ENCODE results near the gene CORO2B.

Gene CORO2B

GRCh38 chr15:68623301-68623892 lies 44.6 kb downstream of the CORO2B start:
- DNase-seq (ENCODE audit: insufficient read length, low spot score) (no peak), FAIRE-seq (no peak)

GRCh38 chr15:68625853-68626252 lies 47.1 kb downstream of the CORO2B start:
- no peak for FAIRE-seq
- DNase-seq (ENCODE audit: insufficient read length, low spot score) = no peak

DNA sequence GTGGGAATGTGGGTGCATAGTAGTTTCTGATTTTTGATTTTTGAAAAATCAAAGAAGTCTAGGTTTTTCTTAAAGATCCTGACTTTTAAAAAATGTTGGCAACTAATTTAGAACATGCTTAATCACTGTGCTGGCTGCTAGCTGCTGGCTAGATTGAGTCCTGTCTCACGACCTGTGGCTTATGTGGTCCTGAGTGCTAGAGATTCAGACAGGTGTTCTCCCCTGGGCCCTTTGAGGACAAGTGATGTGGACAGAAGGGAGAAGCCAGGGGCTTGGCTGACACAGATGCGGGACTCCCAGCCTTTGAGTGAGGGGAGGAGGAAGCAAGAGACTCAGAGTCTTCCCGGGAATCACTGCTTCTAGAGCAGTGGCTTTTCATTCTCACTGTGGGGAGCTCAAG lies 47.5 kb downstream of the CORO2B start:
- FAIRE-seq (no peak), DNase-seq (ENCODE audit: insufficient read length, low spot score) (no peak)

- FAIRE-seq (no peak), DNase-seq (ENCODE audit: insufficient read length, low spot score) (no peak)
Observed at GRCh38 chr15:68626739-68627138, 47.9 kb downstream of the CORO2B start.

DNA sequence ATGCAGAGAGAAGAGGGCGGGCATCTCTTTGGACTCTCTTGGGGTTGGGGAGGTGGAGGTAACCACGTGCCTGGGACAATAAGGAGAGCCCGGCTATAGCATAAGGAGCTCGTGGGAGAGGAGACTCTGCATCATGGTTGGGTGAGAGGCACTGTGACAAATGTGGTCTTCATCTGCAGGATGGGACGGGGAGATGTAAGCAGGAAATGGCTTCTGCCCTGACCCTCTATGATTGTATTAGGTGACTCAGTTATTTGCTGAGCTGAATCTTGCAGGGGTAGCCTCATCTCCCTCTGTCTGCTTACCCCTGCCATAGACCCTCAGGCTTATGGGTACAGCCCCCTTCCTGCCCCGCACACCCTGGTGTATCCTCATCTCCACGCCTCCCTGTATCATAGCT lies 48.7 kb downstream of the CORO2B start:
- no peak for DNase-seq (ENCODE audit: insufficient read length, low spot score)
- FAIRE-seq = no peak

- DNase-seq (ENCODE audit: insufficient read length, low spot score) (no peak), FAIRE-seq (no peak)
Observed at GRCh38 chr15:68627995-68628394, 49.2 kb downstream of the CORO2B start.

- FAIRE-seq = no peak
- DNase-seq (ENCODE audit: insufficient read length, low spot score) = no peak
Observed at GRCh38 chr15:68629519-68630210, 50.9 kb downstream of the CORO2B start.

DNA sequence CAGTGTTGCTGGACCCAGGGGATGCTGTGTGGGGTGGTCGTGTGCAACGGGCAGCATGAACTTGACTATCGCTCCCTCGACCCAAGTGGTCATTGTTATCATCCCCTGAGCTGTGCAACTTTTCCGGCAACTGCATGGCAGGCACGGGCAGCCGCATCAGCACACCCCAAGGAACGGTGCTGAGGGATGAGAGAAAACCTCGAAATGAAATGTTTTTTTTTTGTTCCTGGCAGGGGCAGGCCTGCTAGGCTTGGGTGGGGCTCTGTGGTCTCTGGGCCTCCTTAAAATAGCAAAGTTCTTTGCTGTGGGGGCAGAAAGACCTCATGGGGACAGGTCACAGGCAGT lies 51.4 kb downstream of the CORO2B start:
- no peak for DNase-seq (ENCODE audit: insufficient read length, low spot score)

GRCh38 chr15:68630836-68631235 lies 52.0 kb downstream of the CORO2B start:
- no peak for FAIRE-seq
- DNase-seq (ENCODE audit: insufficient read length, low spot score) = no peak

More for the DNA sequence above, 51.4 kb downstream of the CORO2B start:
- no peak for FAIRE-seq

- FAIRE-seq (no peak), DNase-seq (ENCODE audit: insufficient read length, low spot score) (no peak)
Observed at GRCh38 chr15:68631601-68632051, 52.8 kb downstream of the CORO2B start.

DNA sequence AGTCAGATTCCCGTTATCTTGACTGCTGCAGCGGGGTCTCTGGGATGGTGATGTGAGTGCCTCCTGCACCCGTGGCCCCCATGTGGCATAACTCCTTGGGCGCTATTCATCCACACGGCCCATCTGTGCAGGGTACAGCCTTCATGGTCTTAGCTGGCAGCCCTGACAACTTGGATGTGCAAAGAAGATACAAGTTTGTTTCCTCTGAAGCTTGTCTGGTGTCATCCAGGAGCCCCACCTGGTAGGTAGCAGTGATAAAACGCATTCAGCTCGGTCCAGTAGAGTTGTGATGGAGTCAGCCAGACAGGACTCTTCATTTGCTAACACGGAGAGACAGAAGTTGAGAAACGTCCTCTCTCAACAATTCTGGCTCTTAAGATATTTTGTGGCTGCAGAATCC lies 53.3 kb downstream of the CORO2B start:
- FAIRE-seq = no peak
- DNase-seq (ENCODE audit: insufficient read length, low spot score) = no peak

DNA sequence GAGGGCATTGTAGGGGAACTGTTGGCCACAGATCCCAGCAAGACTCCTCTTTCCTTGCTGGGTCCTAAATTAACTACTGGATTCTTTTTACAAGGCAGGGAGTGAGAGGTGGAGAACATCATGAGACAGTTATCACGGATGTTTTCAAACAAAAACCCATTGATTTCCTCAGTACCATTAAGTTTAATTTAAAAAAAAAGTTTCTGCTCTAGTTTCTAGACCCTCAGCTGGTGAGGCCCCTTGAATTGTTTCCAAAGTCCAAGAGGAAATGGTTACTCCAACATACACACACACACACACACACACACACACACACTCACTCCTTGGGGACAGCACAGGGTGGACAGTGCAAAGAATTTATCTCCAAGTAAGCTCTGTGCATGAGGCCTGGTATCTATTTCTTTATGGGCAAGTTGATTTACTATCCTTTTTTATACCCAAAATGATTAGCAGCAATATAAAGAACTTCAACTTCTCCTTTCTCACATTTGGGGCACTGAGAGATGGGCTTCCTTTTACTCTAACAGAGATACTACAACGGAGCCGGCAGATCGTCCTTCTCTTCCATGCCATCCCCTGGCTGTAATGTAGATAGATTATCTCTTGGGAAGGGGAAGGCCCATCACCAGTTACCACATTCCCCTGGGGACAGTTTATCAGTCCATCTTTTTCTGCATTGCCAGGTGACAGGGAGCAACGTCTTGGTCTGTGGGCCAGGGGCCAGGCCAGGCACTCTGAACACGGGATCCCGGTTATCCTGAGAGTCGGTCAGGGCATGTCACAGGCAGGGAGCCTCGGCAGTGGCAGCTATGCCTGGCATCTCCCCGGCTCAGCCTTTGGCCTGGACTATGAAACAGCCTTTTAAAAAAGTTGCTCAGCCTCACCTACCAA lies 54.7 kb downstream of the CORO2B start:
- DNase-seq (ENCODE audit: insufficient read length, low spot score) (no peak), FAIRE-seq (no peak)

DNA sequence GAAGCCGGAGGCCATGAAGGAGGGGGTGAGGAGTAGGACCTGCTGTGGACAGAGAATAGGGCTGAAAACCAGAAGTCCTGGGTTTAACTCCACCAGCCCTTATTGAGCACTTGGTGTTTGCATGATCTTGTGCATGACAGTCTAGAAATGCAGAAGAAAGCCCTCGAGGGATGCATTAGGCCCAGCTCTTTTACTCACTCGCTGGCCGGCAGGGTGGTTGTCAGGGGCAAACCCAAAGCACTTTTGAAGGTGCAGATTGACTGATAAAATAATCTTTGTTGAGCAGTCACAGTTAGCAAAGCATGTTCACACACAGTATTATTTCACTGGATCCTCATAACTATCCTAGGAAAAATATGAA lies 55.3 kb downstream of the CORO2B start:
- DNase-seq (ENCODE audit: insufficient read length, low spot score) (no peak), FAIRE-seq (no peak)

GRCh38 chr15:68634531-68634930 lies 55.7 kb downstream of the CORO2B start:
- DNase-seq (ENCODE audit: insufficient read length, low spot score) = no peak
- FAIRE-seq = no peak

DNA sequence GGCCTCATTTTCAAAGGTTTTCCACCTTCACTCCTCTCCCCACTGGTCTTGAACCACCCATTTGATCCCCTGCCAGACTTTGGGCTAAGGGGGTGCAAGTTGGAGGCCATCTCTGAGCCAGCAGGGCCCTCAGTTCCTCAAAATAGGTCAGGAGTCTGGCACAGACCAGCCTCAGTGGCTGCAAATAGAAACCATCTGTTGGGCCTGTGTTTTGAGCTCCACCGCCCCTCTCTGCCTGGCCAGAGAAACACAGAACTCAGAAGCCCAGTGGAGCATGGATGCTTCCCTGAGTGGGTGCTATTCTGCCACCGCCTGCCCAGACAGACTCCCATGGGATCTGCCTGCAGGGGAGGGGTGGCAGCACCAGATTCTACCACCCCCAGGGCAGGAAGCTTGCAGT lies 56.3 kb downstream of the CORO2B start:
- FAIRE-seq = no peak
- no peak for DNase-seq (ENCODE audit: insufficient read length, low spot score)

DNA sequence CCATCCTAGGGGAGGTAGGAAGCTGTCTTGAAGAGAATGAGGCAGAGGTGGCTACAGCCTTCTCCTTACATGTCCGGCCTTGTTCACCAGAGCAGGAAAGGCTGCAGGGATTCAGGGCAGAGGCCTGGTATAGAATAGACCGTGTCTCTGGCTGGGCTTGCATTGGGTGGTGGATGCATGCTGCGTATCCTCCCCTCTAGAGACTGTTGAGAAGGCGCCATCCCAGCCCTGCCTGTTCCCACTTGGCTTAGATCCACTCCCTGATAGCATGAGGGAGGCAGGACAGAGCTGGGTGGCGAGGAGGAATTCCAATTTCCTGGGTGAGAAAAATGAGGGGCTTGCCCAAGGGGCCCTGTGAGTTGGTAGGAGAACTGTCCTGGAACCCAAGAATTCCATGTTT lies 57.5 kb downstream of the CORO2B start:
- DNase-seq (ENCODE audit: insufficient read length, low spot score) = no peak
- no peak for FAIRE-seq

- FAIRE-seq = no peak
- DNase-seq (ENCODE audit: insufficient read length, low spot score) = no peak
Observed at GRCh38 chr15:68637767-68638404, 59.1 kb downstream of the CORO2B start.

DNA sequence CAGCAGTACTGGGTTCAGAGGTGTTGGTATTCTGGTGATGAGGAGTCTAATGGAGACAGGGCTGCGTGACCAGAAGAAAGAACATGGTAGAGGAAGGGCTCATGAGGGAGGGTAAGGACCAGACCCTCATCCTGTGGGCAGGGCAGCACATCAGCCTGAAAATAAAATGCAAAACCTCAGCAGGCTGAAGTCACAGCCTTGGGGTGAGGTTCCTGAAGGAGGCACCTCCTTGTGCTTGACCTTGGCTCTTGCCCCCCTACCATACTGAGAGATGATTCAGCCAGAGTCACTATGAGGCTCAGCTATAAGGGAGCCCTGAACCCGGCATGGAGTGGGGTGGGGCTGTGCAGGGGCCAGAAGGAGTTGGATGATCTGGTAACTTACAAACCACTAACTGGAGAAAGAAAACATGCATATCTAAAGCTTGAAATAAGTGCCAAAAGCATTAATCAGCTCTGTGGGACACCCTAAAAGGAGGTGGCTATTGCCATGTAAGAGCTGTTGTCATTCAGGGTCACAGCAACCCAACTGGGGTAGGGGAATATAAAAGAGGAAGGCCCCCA lies 60.2 kb downstream of the CORO2B start:
- FAIRE-seq = no peak
- no peak for DNase-seq (ENCODE audit: insufficient read length, low spot score)

GRCh38 chr15:68639926-68640600 lies 61.3 kb downstream of the CORO2B start:
- DNase-seq (ENCODE audit: insufficient read length, low spot score) (no peak), FAIRE-seq (no peak)

DNA sequence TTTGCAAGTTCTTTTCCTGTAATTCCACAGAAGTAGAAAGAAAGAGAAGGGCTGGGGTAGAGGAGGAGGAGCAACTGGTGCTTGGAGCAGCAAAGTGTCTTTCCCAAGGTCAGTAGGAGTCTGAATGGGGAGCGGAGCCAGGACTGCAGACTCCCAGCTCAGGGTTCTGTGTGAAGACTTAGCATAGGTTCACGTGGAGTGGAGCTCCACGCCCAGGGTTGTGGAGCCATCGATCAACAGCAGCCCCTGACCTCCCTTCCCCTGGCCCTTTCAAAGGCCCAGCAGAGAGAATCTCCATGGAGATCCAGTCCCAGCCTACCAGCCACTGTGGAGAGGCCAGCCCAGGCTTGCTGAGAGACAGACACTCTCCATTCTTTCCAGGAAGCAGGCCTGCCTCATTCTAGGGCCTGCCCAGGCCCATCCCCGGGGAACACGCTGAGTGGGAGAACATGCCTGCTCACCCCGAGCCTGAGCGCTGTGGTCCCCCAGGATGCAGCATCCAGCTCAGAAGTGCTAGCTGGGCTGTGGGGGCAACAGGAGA lies 62.1 kb downstream of the CORO2B start:
- FAIRE-seq = no peak
- no peak for DNase-seq (ENCODE audit: insufficient read length, low spot score)
